HFFc6 (cell line): ENCODE measurements around the gene MYF6. TPM values are rescaled to one million over a fixed set of nuclear protein-coding genes. Genes with fewer than 3 reads are reported as not detected.

Source experiments
- DNase-seq: peaks from one replicate; pipeline ENCODE4 v3.0.0-alpha.2; 2018
- H3K27ac Mint-ChIP-seq: 2 replicates; pipeline ENCODE4 v1.8.0; 2020; ENCODE audit warnings: mild to moderate bottlenecking, mixed read lengths
- H3K27me3 Mint-ChIP-seq: 2 replicates; pipeline ENCODE4 v1.8.0; 2021; ENCODE audit warnings: mild to moderate bottlenecking, moderate library complexity, mixed read lengths; ENCODE audit not compliant: insufficient read depth
- H3K36me3 Mint-ChIP-seq: 2 replicates; pipeline ENCODE4 v1.8.0; 2021; ENCODE audit warnings: low read depth, mixed read lengths
- H3K4me1 Mint-ChIP-seq: 2 replicates; pipeline ENCODE4 v1.8.0; 2020; ENCODE audit warnings: low read depth, mixed read lengths
- H3K4me3 Mint-ChIP-seq: 2 replicates; pipeline ENCODE4 v1.8.0; 2020; ENCODE audit warnings: mild to moderate bottlenecking, moderate library complexity, mixed read lengths
- H3K9me3 Mint-ChIP-seq: 2 replicates; pipeline ENCODE4 v1.8.0; 2020; ENCODE audit warnings: mild to moderate bottlenecking, mixed read lengths
- CTCF ChIP-seq: fragments of 200-600 bp; sonication (generic); IDR thresholded peaks from 2 replicates; pipeline ENCODE4 v1.5.0; 2021; ENCODE audit warnings: antibody characterized with exemption, mild to moderate bottlenecking
- total RNA-seq, 6 experiments: library from RNA; stranded (reverse); fragmentation: NEBNext Ultra II Directional; extraction: Animal tissue kit (Norgen Biotek cat#: 25700); gene quantifications; 2 replicates in 1 of 6; 3 replicates in 5 of 6; pipeline ENCODE4 v1.2.3, GENCODE V29; 2021

Gene MYF6
- total RNA-seq, 6 experiments from 2014 or later, result not detected

GRCh38 chr12:80754274-80754673 is 46.8 kb downstream of the MYF6 start:
- no peak for TF ChIP-seq CTCF
- H3K36me3 Mint-ChIP-seq, result no peaks in the 10 kb centered on the region; the same call in 1 of the 2 replicates
- no peaks in the 10 kb centered on the region; the same call in 1 of the 2 replicates for H3K27me3 Mint-ChIP-seq
- no peak for DNase-seq
- H3K4me3 Mint-ChIP-seq, result no peak overlapping the region
- no peak overlapping the region for H3K27ac Mint-ChIP-seq
- H3K9me3 Mint-ChIP-seq, result no peaks in the 10 kb centered on the region
- peaks cover 41% of the 10 kb centered on the region for H3K4me1 Mint-ChIP-seq

GRCh38 chr12:80756875-80757274 is 49.4 kb downstream of the MYF6 start:
- DNase-seq, result no peak
- H3K4me1 Mint-ChIP-seq, result peaks cover 49% of the 10 kb centered on the region
- peaks cover 10% of the 10 kb centered on the region; the same call in 1 of the 2 replicates for H3K36me3 Mint-ChIP-seq
- no peak overlapping the region; the same call in 1 of the 2 replicates for H3K4me3 Mint-ChIP-seq
- no peak for TF ChIP-seq CTCF
- H3K27ac Mint-ChIP-seq, result no peak overlapping the region; the same call in 1 of the 2 replicates
- H3K9me3 Mint-ChIP-seq, result no peaks in the 10 kb centered on the region
- peaks cover 1% of the 10 kb centered on the region for H3K27me3 Mint-ChIP-seq

Other genes with a start within 250 kb of the MYF6 start
- not detected for gene MYF5, start 9.3 kb downstream of the MYF6 start, total RNA-seq
- gene LIN7A, start 230.3 kb downstream of the MYF6 start, total RNA-seq, result 10 to 100 TPM; 13.4 to 24.2 (median 23.0) TPM